H9 (cell line): ENCODE results near the gene FCHSD2. TPM values are rescaled to one million over a fixed set of nuclear protein-coding genes. Genes with fewer than 3 reads are reported as not detected.

Experiments used
- DNase-seq: peaks from one replicate; pipeline ENCODE4 v3.0.0-alpha.2; 2017
- H2AFZ ChIP-seq: one replicate; pipeline ENCODE4 v1.6.1; 2013; ENCODE audit warnings: mild to moderate bottlenecking, low read length, control low read depth, moderate library complexity
- H2AK5ac ChIP-seq: 2 replicates; pipeline ENCODE4 v1.6.1; 2013; ENCODE audit warnings: low read length, control low read depth, mixed read lengths; ENCODE audit not compliant: insufficient read length
- H2BK120ac ChIP-seq: one replicate; pipeline ENCODE4 v1.6.1; 2013; ENCODE audit warnings: low read depth, mild to moderate bottlenecking, low read length, control low read depth, inconsistent platforms; ENCODE audit not compliant: poor library complexity, severe bottlenecking
- H2BK12ac ChIP-seq: 2 replicates; pipeline ENCODE4 v1.6.1; 2013; ENCODE audit warnings: low read length, control low read depth, mixed read lengths, low read depth; ENCODE audit not compliant: insufficient read length
- H2BK15ac ChIP-seq: 2 replicates; pipeline ENCODE4 v1.6.1; 2013; ENCODE audit warnings: low read depth, low read length, control low read depth
- H2BK20ac ChIP-seq: one replicate; pipeline ENCODE4 v1.6.1; 2013; ENCODE audit warnings: low read depth, mild to moderate bottlenecking, low read length, control low read depth, inconsistent platforms; ENCODE audit not compliant: poor library complexity, severe bottlenecking
- H2BK5ac ChIP-seq: 2 replicates; pipeline ENCODE4 v1.6.1; 2013; ENCODE audit warnings: low read length, control low read depth, mixed read lengths; ENCODE audit not compliant: insufficient read length
- H3K14ac ChIP-seq: 2 replicates; pipeline ENCODE4 v1.6.1; 2013; ENCODE audit warnings: low read length, control low read depth; ENCODE audit not compliant: insufficient read depth
- H3K18ac ChIP-seq: 2 replicates; pipeline ENCODE4 v1.6.1; 2013; ENCODE audit warnings: low read depth, mild to moderate bottlenecking, mixed read lengths, low read length, control low read depth; ENCODE audit not compliant: insufficient read length
- H3K23ac ChIP-seq: 2 replicates; pipeline ENCODE4 v1.6.1; 2013; ENCODE audit warnings: low read length, control low read depth, mixed read lengths, low read depth; ENCODE audit not compliant: insufficient read length
- H3K23me2 ChIP-seq: 2 replicates; pipeline ENCODE4 v1.6.1; 2013; ENCODE audit warnings: low read depth, mild to moderate bottlenecking, mixed read lengths, low read length, control low read depth; ENCODE audit not compliant: insufficient read length, poor library complexity, severe bottlenecking
- H3K27ac ChIP-seq: 2 replicates; pipeline ENCODE4 v1.5.1; 2013; ENCODE audit warnings: low read length, control low read depth, mixed read lengths, low read depth; ENCODE audit not compliant: insufficient read length
- H3K27me3 ChIP-seq: 2 replicates; pipeline ENCODE4 v1.6.1; 2013; ENCODE audit warnings: low read length, control low read depth, inconsistent platforms; ENCODE audit not compliant: insufficient read depth
- H3K4ac ChIP-seq: 2 replicates; pipeline ENCODE4 v1.6.1; 2013; ENCODE audit warnings: low read depth, mild to moderate bottlenecking, control low read depth, inconsistent platforms, low read length, moderate library complexity
- H3K4me1 ChIP-seq: 2 replicates; pipeline ENCODE4 v1.6.1; 2013; ENCODE audit warnings: low read length, control low read depth, inconsistent platforms; ENCODE audit not compliant: insufficient read depth
- H3K4me2 ChIP-seq: 2 replicates; pipeline ENCODE4 v1.6.1; 2013; ENCODE audit warnings: low read length, control low read depth, mixed read lengths; ENCODE audit not compliant: insufficient read length, insufficient read depth
- H3K56ac ChIP-seq: 2 replicates; pipeline ENCODE4 v1.6.1; 2013; ENCODE audit warnings: low read depth, mild to moderate bottlenecking, mixed read lengths, low read length, control low read depth; ENCODE audit not compliant: insufficient read length
- H3K79me1 ChIP-seq: 2 replicates; pipeline ENCODE4 v1.6.1; 2013; ENCODE audit warnings: low read depth, mild to moderate bottlenecking, moderate library complexity, low read length, control low read depth, inconsistent platforms; ENCODE audit not compliant: insufficient read depth, poor library complexity, severe bottlenecking
- H3K79me2 ChIP-seq: 2 replicates; pipeline ENCODE4 v1.6.1; 2013; ENCODE audit warnings: low read length, control low read depth, inconsistent platforms; ENCODE audit not compliant: insufficient read depth
- H3K9ac ChIP-seq: 2 replicates; pipeline ENCODE4 v1.6.1; 2013; ENCODE audit warnings: low read length, control low read depth, mixed read lengths; ENCODE audit not compliant: insufficient read length; ENCODE audit errors: extremely low read depth
- H3K9me3 ChIP-seq: one replicate; pipeline ENCODE4 v1.6.1; 2013; ENCODE audit warnings: low read depth, low read length, inconsistent platforms; ENCODE audit not compliant: control insufficient read depth
- H3T11ph ChIP-seq: one replicate; pipeline ENCODE4 v1.6.1; 2013; ENCODE audit warnings: mild to moderate bottlenecking, low read length, control low read depth, inconsistent platforms
- H4K20me1 ChIP-seq: one replicate; pipeline ENCODE4 v1.6.1; 2013; ENCODE audit not compliant: control insufficient read depth, insufficient read length, insufficient read depth
- H4K5ac ChIP-seq: 2 replicates; pipeline ENCODE4 v1.6.1; 2013; ENCODE audit warnings: low read depth, mild to moderate bottlenecking, mixed read lengths, low read length, control low read depth; ENCODE audit not compliant: insufficient read length
- H4K8ac ChIP-seq: replicated peaks from 2 replicates; pipeline ENCODE4 v1.6.1; 2013; ENCODE audit warnings: low read length, control low read depth, mixed read lengths, low read depth; ENCODE audit not compliant: insufficient read length
- H4K91ac ChIP-seq: 2 replicates; pipeline ENCODE4 v1.6.1; 2013; ENCODE audit warnings: low read depth, mild to moderate bottlenecking, moderate library complexity, mixed read lengths, low read length, control low read depth; ENCODE audit not compliant: insufficient read length
- H3K27ac Mint-ChIP-seq, 3 experiments: 2 replicates in 2 of 3; 3 replicates in 1 of 3; pipeline ENCODE4 v1.8.0; 2020 to 2021; ENCODE audit warnings: mixed read lengths in 3 of 3, mild to moderate bottlenecking in 1 of 3, moderate library complexity in 1 of 3
- H3K27me3 Mint-ChIP-seq: 2 replicates; pipeline ENCODE4 v1.8.0; 2021; ENCODE audit warnings: low read depth, mild to moderate bottlenecking, moderate library complexity, mixed read lengths
- H3K36me3 Mint-ChIP-seq, 3 experiments: 2 replicates in 2 of 3; 3 replicates in 1 of 3; pipeline ENCODE4 v1.8.0; 2020 to 2021; ENCODE audit warnings: low read depth in 3 of 3, mixed read lengths in 3 of 3; ENCODE audit not compliant: insufficient read depth in 1 of 3
- H3K4me1 Mint-ChIP-seq, 2 experiments: 2 replicates each; pipeline ENCODE4 v1.8.0; 2020; ENCODE audit warnings: mixed read lengths in 2 of 2
- H3K4me3 Mint-ChIP-seq, 2 experiments: 2 replicates in 1 of 2; 3 replicates in 1 of 2; pipeline ENCODE4 v1.8.0; 2020 to 2021; ENCODE audit warnings: mild to moderate bottlenecking in 2 of 2, mixed read lengths in 2 of 2, moderate library complexity in 1 of 2
- H3K9me3 Mint-ChIP-seq, 2 experiments: 2 replicates in 1 of 2; 3 replicates in 1 of 2; pipeline ENCODE4 v1.8.0; 2020; ENCODE audit warnings: mild to moderate bottlenecking in 2 of 2, mixed read lengths in 2 of 2, moderate library complexity in 1 of 2
- CTCF ChIP-seq: fragments of 200-600 bp; sonication (generic); conservative IDR thresholded peaks from 3 replicates; pipeline ENCODE4 v1.8.0; 2021; ENCODE audit warnings: antibody characterized with exemption, mild to moderate bottlenecking
- WGBS: extraction: QIAGEN DNeasy Blood & Tissue Kit; methylation state at CpG from one replicate; pipeline ENCODE4 v1.1.7; 2013; ENCODE audit warnings: missing lambda C conversion rate, low lambda C conversion rate, mixed read lengths; ENCODE audit not compliant: insufficient read length; ENCODE audit errors: extremely low coverage; 5-methylcytosine and 5-hydroxymethylcytosine counted together
- total RNA-seq: library from RNA; stranded (reverse); gene quantifications from 2 replicates; pipeline ENCODE4 v1.2.1, GENCODE V29; 2021

Gene FCHSD2
- total RNA-seq, 1 experiment from 2014 or later = 17.8 TPM

GRCh38 chr11:73176874-73177155 is 34.7 kb upstream of the FCHSD2 start:
- no peak overlapping the region for H3K18ac ChIP-seq
- H3K9ac ChIP-seq = no peak overlapping the region
- no peak overlapping the region for H2BK15ac ChIP-seq
- no peak overlapping the region for H3K4ac ChIP-seq
- no peaks in the 10 kb centered on the region for H3K23me2 ChIP-seq
- H3K4me2 ChIP-seq = no peak overlapping the region
- H2AFZ ChIP-seq = no peak overlapping the region
- no peak for TF ChIP-seq CTCF
- Mint-ChIP-seq H3K36me3 (no peaks in the 10 kb centered on the region), H3K27me3 (peaks cover 6% of the 10 kb centered on the region), H3K27ac (no peak overlapping the region), H3K4me3 (no peak overlapping the region), H3K9me3 (no peaks in the 10 kb centered on the region), H3K4me1 (peaks cover 2 to 8% of the 10 kb centered on the region in 2 experiments; a peak in 2 of 4 replicates)
- H4K20me1 ChIP-seq = no peaks in the 10 kb centered on the region
- no peaks in the 10 kb centered on the region for H3K79me1 ChIP-seq
- no peak overlapping the region for H3K14ac ChIP-seq
- no peak overlapping the region for H2AK5ac ChIP-seq
- no peak overlapping the region for H2BK12ac ChIP-seq
- H3K27me3 ChIP-seq = no peaks in the 10 kb centered on the region
- no peak overlapping the region for H3T11ph ChIP-seq
- H3K56ac ChIP-seq = no peak overlapping the region
- no peak overlapping the region for H3K23ac ChIP-seq
- H2BK20ac ChIP-seq = no peak overlapping the region
- no peaks in the 10 kb centered on the region for H3K4me1 ChIP-seq
- no CpG with 5 or more reads among the region's 1 CpG for WGBS
- no peak overlapping the region for H4K5ac ChIP-seq
- no peaks in the 10 kb centered on the region for H3K9me3 ChIP-seq
- H2BK5ac ChIP-seq = no peak overlapping the region
- no peak overlapping the region for H3K27ac ChIP-seq
- DNase-seq = no peak
- H4K91ac ChIP-seq = no peak overlapping the region
- no peaks in the 10 kb centered on the region for H3K79me2 ChIP-seq
- no peak overlapping the region for H4K8ac ChIP-seq
- no peak overlapping the region for H2BK120ac ChIP-seq
